ENCODE data around the gene ANXA5.

Gene ANXA5

GRCh38 chr4:121726642-121727268, 30.0 kb upstream of the ANXA5 start:
- H3K4me3 ChIP-seq (ENCODE audit: low read length), result no peak overlapping the region
- TF ChIP-seq ZNF274 (IDR thresholded peaks at IDR 0.05; ENCODE audit: low read depth, low read length), result no peak

- TF ChIP-seq ZNF274 (IDR thresholded peaks at IDR 0.05; ENCODE audit: low read depth, low read length), result no peak
- no peak overlapping the region for H3K4me3 ChIP-seq (ENCODE audit: low read length)
These were observed 27.9 kb upstream of the ANXA5 start for GRCh38 chr4:121724671-121725070.

- H3K4me3 ChIP-seq (ENCODE audit: low read length), result no peak overlapping the region
These were observed 24.9 kb upstream of the ANXA5 start for GRCh38 chr4:121721700-121722099.

GRCh38 chr4:121720109-121720508, 23.3 kb upstream of the ANXA5 start:
- no peak overlapping the region for H3K4me3 ChIP-seq (ENCODE audit: low read length)
- TF ChIP-seq ZNF274 (IDR thresholded peaks at IDR 0.05; ENCODE audit: low read depth, low read length), result no peak

More at GRCh38 chr4:121721700-121722099, 24.9 kb upstream of the ANXA5 start:
- TF ChIP-seq ZNF274 (IDR thresholded peaks at IDR 0.05; ENCODE audit: low read depth, low read length), result no peak

- H3K4me3 ChIP-seq (ENCODE audit: low read length), result no peak overlapping the region
- no peak for TF ChIP-seq ZNF274 (IDR thresholded peaks at IDR 0.05; ENCODE audit: low read depth, low read length)
These were observed 21.0 kb upstream of the ANXA5 start for GRCh38 chr4:121717680-121718237.

GRCh38 chr4:121714548-121714947, 17.8 kb upstream of the ANXA5 start:
- no peak for TF ChIP-seq ZNF274 (IDR thresholded peaks at IDR 0.05; ENCODE audit: low read depth, low read length)
- H3K4me3 ChIP-seq (ENCODE audit: low read length), result no peak overlapping the region

- H3K4me3 ChIP-seq (ENCODE audit: low read length), result no peak overlapping the region
- no peak for TF ChIP-seq ZNF274 (IDR thresholded peaks at IDR 0.05; ENCODE audit: low read depth, low read length)
These were observed 16.0 kb upstream of the ANXA5 start for GRCh38 chr4:121712783-121713182.

- no peak overlapping the region for H3K4me3 ChIP-seq (ENCODE audit: low read length)
- TF ChIP-seq ZNF274 (IDR thresholded peaks at IDR 0.05; ENCODE audit: low read depth, low read length), result no peak
These were observed 15.3 kb upstream of the ANXA5 start for GRCh38 chr4:121712001-121712651.

- H3K4me3 ChIP-seq (ENCODE audit: low read length), result no peak overlapping the region
- TF ChIP-seq ZNF274 (IDR thresholded peaks at IDR 0.05; ENCODE audit: low read depth, low read length), result no peak
These were observed 14.7 kb upstream of the ANXA5 start for GRCh38 chr4:121711263-121712000.

GRCh38 chr4:121709766-121710405, 13.1 kb upstream of the ANXA5 start:
- no peak overlapping the region for H3K4me3 ChIP-seq (ENCODE audit: low read length)
- TF ChIP-seq ZNF274 (IDR thresholded peaks at IDR 0.05; ENCODE audit: low read depth, low read length), result no peak

GRCh38 chr4:121707344-121707743, 10.6 kb upstream of the ANXA5 start:
- H3K4me3 ChIP-seq (ENCODE audit: low read length), result no peak overlapping the region

GRCh38 chr4:121706595-121707021, 9.8 kb upstream of the ANXA5 start:
- no peak overlapping the region for H3K4me3 ChIP-seq (ENCODE audit: low read length)
- TF ChIP-seq ZNF274 (IDR thresholded peaks at IDR 0.05; ENCODE audit: low read depth, low read length), result no peak

More at GRCh38 chr4:121707344-121707743, 10.6 kb upstream of the ANXA5 start:
- no peak for TF ChIP-seq ZNF274 (IDR thresholded peaks at IDR 0.05; ENCODE audit: low read depth, low read length)

- H3K4me3 ChIP-seq (ENCODE audit: low read length), result no peak overlapping the region
- TF ChIP-seq ZNF274 (IDR thresholded peaks at IDR 0.05; ENCODE audit: low read depth, low read length), result no peak
These were observed 8.7 kb upstream of the ANXA5 start for GRCh38 chr4:121705521-121705920.

GRCh38 chr4:121702136-121702535, 5.4 kb upstream of the ANXA5 start:
- TF ChIP-seq ZNF274 (IDR thresholded peaks at IDR 0.05; ENCODE audit: low read depth, low read length), result no peak
- no peak overlapping the region for H3K4me3 ChIP-seq (ENCODE audit: low read length)
